A673 (cell line): Measurements from ENCODE around the gene TACR2.

Experiments
- EZH2 ChIP-seq: fragments of 200-600 bp; sonication (generic); IDR thresholded peaks from 2 replicates; pipeline ENCODE4 v1.6.1; 2017; ENCODE audit warnings: borderline replicate concordance, low read depth, mild to moderate bottlenecking, mixed read lengths, antibody characterized with exemption, low read length; ENCODE audit not compliant: poor library complexity, severe bottlenecking
- TF ChIP-seq, protein P1 (sequence below): fragments of 300-800, 200-600 bp; sonication (generic); conservative IDR thresholded peaks from 2 replicates; pipeline ENCODE4 v1.5.1; 2017; ENCODE audit warnings: low read depth, mild to moderate bottlenecking, antibody characterized with exemption, low read length, moderate library complexity, mixed read lengths

DNA sequence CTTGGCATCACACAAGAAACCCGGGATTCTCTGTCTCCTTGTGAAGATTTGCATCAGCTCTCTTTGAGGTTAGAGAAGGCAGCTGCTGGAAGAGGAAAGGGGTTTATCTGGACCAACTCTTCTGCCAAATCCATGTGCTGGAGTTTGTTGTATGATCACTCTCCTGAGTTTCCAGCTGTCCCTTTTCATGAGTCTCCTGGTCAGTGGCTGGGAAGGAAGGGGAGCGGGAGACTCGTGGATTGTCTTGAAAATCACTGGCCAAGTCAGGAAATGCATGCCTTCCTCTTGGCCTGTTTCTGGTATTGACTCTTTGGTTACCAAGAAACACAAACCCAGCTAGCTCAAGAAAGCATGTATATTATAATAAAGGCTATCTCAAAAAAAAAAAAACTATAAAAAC, 38.8 kb downstream of the TACR2 start:
- TF ChIP-seq, protein P1, sequence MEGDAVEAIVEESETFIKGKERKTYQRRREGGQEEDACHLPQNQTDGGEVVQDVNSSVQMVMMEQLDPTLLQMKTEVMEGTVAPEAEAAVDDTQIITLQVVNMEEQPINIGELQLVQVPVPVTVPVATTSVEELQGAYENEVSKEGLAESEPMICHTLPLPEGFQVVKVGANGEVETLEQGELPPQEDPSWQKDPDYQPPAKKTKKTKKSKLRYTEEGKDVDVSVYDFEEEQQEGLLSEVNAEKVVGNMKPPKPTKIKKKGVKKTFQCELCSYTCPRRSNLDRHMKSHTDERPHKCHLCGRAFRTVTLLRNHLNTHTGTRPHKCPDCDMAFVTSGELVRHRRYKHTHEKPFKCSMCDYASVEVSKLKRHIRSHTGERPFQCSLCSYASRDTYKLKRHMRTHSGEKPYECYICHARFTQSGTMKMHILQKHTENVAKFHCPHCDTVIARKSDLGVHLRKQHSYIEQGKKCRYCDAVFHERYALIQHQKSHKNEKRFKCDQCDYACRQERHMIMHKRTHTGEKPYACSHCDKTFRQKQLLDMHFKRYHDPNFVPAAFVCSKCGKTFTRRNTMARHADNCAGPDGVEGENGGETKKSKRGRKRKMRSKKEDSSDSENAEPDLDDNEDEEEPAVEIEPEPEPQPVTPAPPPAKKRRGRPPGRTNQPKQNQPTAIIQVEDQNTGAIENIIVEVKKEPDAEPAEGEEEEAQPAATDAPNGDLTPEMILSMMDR, result no peak
- TF ChIP-seq EZH2, result no peak
